ENCODE data around the gene CPD. TPM values are rescaled to one million over a fixed set of nuclear protein-coding genes. Genes with fewer than 3 reads are reported as not detected.
"Not testable (repeated sequence)": the region's sequence is repeated elsewhere in the genome, so short reads cannot be mapped to it uniquely, and the experiment has no call there.

The CPD gene
- total RNA-seq, 1 donor from 2014 or later = 124 TPM

DNA sequence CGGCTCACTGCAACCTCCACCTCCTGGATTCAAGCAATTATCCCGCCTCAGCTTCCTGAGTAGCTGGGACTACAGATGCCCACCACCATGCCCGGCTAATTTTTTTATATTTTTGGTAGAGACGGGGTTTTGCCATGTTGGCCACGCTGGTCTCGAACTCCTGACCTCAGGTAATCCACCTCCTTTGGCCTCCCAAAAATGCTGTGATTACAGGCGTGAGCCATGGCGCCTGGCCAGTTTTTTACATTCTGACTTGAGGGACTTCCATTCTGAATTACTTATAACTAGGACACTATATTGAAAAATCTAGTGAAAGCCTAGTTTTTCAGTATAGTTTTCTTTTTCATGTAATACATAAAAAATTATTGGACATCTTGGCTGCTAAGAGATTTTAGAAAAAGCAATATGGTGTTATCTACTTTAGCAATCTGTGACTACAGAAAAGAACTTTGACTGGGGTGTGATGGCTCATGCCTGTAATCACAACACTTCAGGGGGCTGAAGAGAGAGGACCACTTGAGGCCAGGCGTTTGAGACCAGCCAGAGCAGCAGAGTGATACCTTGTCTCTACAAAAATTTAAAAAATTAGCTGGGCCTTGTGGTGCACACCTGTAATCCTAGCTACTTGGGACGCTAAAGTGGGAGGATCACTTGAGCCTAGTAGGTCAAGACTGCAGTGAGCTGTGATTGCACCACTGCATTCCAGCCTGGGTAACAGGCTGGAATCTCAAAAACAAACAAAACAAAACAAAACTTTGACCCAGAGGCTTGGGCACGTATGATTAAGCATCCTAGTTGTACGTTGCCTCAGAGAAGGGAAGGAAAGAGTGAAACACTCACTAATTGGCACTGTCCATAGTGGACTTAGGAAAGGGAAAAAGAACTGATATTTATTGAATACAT, 71.6 kb downstream of the CPD start:
- TF ChIP-seq, protein P1, sequence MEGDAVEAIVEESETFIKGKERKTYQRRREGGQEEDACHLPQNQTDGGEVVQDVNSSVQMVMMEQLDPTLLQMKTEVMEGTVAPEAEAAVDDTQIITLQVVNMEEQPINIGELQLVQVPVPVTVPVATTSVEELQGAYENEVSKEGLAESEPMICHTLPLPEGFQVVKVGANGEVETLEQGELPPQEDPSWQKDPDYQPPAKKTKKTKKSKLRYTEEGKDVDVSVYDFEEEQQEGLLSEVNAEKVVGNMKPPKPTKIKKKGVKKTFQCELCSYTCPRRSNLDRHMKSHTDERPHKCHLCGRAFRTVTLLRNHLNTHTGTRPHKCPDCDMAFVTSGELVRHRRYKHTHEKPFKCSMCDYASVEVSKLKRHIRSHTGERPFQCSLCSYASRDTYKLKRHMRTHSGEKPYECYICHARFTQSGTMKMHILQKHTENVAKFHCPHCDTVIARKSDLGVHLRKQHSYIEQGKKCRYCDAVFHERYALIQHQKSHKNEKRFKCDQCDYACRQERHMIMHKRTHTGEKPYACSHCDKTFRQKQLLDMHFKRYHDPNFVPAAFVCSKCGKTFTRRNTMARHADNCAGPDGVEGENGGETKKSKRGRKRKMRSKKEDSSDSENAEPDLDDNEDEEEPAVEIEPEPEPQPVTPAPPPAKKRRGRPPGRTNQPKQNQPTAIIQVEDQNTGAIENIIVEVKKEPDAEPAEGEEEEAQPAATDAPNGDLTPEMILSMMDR (conservative IDR thresholded peaks at IDR 0.05; ENCODE audit: low read depth, low read length) = no peak
- DNase-seq (ENCODE audit: low read depth) = no peak
- no peak overlapping the region for H3K4me3 ChIP-seq (ENCODE audit: low read depth, low read length)

DNA sequence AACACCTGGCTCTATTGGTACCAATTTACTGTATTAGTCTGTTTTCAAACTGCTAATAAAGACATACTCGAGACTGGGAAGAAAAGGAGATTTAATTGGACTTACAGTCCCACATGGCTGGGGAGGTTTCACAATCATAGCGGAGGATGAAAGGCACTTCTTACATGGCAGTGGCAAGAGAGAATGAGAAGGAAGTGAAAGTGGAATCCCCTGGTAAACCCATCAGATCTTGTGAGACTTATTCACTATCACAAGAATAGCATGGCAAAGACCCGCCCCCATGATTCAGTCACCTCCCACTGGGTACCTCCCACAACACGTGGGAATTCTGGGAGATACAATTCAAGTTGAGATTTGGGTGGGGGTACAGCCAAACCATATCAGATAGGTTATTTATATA, 75.9 kb downstream of the CPD start:
- TF ChIP-seq, protein P1 (conservative IDR thresholded peaks at IDR 0.05; ENCODE audit: low read depth, low read length) = no peak
- DNase-seq (ENCODE audit: low read depth) = no peak
- H3K4me3 ChIP-seq (ENCODE audit: low read depth, low read length) = no peak overlapping the region

DNA sequence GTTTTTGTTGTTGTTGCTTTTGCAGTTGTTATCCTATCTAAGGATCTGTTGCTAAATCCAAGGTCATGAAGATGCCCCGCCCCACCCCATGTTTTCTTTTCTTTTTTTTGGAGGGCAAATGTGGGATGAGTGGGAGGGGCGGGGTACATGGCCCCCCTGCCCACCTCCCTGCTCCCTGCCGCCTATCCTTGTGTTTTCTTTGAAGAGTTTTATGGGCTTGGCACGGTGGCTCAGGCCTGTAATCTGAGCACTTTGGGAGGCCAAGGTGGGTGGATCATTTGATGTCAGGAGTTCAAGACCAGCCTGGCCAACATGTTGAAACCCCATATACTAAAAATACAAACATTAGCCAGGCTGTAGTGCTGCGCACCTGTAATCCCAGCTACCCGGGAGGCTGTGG, 79.6 kb downstream of the CPD start:
- no peak for DNase-seq (ENCODE audit: low read depth)
- H3K4me3 ChIP-seq (ENCODE audit: low read depth, low read length) = no peak overlapping the region
- TF ChIP-seq, protein P1 (conservative IDR thresholded peaks at IDR 0.05; ENCODE audit: low read depth, low read length) = no peak

DNA sequence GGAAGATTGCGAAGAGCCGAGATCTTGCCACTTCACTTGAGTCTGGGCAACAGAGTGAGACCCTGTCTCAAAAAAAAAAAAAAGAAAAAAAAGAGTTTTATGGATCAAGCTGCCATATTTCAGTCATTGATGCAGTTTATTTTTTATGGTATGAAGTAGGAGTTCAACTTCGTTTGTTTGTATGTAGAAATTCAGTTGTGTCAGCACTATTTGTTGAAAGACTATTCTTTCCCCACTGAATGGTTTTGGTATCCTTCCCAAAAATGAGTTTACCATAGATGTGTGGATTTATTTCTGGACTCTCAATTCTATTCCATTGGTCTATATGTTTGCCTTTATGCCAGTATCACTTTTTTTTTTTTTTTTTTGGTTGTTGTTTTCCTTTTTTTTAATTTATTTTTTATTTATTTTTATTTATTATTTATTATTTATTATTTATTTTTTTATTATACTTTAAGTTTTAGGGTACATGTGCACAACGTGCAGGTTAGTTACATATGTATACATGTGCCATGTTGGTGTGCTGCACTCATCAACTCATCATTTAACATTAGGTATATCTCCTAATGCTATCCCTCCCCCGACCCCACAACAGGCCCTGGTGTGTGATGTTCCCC, 80.2 kb downstream of the CPD start:
- not testable (repeated sequence) for DNase-seq (ENCODE audit: low read depth); H3K4me3 ChIP-seq (ENCODE audit: low read depth, low read length)

DNA sequence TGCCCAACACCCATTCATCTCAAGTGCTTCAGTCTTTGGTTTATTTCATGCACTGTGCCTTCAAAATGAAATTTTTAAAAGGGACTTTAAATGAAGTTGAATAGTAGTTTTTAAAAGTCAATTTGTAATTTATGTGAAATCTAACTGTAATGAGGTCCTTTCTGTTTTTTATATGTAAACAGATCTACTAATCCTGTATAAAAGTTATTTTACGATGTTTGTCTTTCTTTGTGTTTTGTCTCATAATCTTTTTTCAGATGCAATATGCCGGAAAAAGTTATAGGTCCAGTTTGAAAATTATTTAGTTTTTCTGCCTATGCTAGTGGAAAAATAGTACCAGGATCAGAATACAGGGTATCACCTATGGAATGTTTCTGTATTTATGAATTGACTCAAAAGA, 89.7 kb downstream of the CPD start:
- no peak for DNase-seq (ENCODE audit: low read depth)
- no peak overlapping the region for H3K4me3 ChIP-seq (ENCODE audit: low read depth, low read length)
- TF ChIP-seq, protein P1 (conservative IDR thresholded peaks at IDR 0.05; ENCODE audit: low read depth, low read length) = no peak

DNA sequence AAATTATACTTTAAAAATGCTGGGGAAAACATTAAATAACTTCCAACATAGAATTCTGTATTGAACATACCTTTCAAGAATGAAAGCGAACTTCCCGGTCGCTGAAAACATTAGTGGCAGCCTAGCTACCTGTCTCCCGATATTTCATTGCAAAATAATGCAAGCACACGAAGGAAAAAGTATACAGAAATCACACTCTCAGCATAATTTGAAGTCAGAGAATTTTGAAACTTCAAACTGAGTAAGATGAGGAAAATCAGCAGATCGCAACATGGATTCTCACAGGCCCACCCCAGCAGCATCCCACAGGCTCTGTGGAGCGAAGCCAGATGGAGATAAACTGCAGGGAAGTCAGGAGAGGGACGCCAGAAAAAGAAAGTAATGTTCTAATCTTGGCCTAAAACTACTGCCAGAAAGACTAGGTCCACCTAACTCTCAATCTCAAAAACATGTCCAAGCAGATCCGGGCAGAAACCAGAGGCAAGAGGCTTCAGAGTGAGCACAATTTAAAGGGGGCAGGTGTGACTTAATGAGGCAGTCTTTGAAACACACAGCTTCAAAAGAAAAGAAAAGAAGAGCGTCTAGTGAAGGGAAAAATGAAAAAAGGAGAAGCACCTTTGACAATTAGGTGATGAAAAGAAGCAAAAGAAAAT, 93.6 kb downstream of the CPD start:
- no peak overlapping the region for H3K4me3 ChIP-seq (ENCODE audit: low read depth, low read length)

DNA sequence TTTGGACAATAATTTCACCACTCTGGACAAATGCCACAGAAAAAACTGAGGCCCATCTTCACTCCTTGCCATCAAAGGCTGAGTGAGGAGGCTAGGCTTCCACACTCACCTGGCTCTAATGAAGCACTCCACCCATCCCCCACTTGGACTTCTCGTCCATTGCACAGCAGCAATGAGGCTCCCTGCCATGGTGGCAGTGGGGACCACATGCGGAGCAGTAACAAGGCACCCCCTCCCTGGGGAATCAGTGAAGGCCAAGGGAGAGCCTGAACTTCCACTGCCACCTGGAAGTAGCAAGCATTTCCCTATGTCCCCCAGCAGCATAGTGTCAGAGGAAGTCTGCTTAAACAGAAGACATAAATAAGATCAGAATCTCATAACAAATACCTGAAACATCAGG, 96.5 kb downstream of the CPD start:
- no peak for DNase-seq (ENCODE audit: low read depth)
- no peak overlapping the region for H3K4me3 ChIP-seq (ENCODE audit: low read depth, low read length)
- TF ChIP-seq, protein P1 (conservative IDR thresholded peaks at IDR 0.05; ENCODE audit: low read depth, low read length) = no peak

More for the DNA sequence above, 93.6 kb downstream of the CPD start:
- no peak for DNase-seq (ENCODE audit: low read depth)
- TF ChIP-seq, protein P1 (conservative IDR thresholded peaks at IDR 0.05; ENCODE audit: low read depth, low read length) = no peak

Data from epithelial cell of proximal tubule (primary cell).